ENCODE results near the gene POGLUT3. TPM values are rescaled to one million over a fixed set of nuclear protein-coding genes. Genes with fewer than 3 reads are reported as not detected.

Gene POGLUT3
- total RNA-seq, 2 experiments from 2014 or later, result 5.5 to 5.9 TPM

GRCh38 chr11:108491936-108492335, 6.2 kb downstream of the POGLUT3 start:
- ATAC-seq (ENCODE audit: poor library complexity) (no peak), DNase-seq (no peak)
- H3K36me3 Mint-ChIP-seq (ENCODE audit: low read depth), result peaks cover 46% of the 10 kb centered on the region
- H3K4me1 Mint-ChIP-seq (ENCODE audit: low read depth), result peaks cover 18% of the 10 kb centered on the region
- no peak overlapping the region for H3K27ac Mint-ChIP-seq
- H3K4me3 Mint-ChIP-seq, result no peak overlapping the region
- ChIA-PET POLR2A (interaction anchor here (1.5 kb wide), 1 partner anchor 24 kb away, joined by 7 read pairs; the partner anchor contains the start of gene C11orf65), CTCF (no interaction called here)
- H3K4me3 ChIP-seq (ENCODE audit: low read length), result no peak overlapping the region
- TF ChIP-seq, protein P1, sequence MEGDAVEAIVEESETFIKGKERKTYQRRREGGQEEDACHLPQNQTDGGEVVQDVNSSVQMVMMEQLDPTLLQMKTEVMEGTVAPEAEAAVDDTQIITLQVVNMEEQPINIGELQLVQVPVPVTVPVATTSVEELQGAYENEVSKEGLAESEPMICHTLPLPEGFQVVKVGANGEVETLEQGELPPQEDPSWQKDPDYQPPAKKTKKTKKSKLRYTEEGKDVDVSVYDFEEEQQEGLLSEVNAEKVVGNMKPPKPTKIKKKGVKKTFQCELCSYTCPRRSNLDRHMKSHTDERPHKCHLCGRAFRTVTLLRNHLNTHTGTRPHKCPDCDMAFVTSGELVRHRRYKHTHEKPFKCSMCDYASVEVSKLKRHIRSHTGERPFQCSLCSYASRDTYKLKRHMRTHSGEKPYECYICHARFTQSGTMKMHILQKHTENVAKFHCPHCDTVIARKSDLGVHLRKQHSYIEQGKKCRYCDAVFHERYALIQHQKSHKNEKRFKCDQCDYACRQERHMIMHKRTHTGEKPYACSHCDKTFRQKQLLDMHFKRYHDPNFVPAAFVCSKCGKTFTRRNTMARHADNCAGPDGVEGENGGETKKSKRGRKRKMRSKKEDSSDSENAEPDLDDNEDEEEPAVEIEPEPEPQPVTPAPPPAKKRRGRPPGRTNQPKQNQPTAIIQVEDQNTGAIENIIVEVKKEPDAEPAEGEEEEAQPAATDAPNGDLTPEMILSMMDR (IDR thresholded peaks at IDR 0.05), result no peak
- H3K27ac ChIP-seq (ENCODE audit: low read depth in 1 of 2, low read length in 2 of 2), result no peak overlapping the region
- H3K9me3 Mint-ChIP-seq, result no peaks in the 10 kb centered on the region
- intact Hi-C loops (cut with DNase I, micrococcal nuclease), result loop anchor here (2.0 to 10.0 kb wide), 4 partner anchors 23 to 367 kb away; partner anchors contain the start of genes ACAT1 (in 1 of the 2) and DDX10 (in 1 of the 2)
- no peaks in the 10 kb centered on the region for H3K27me3 Mint-ChIP-seq
- peaks cover 5% of the 10 kb centered on the region for H3K4me1 ChIP-seq (ENCODE audit: insufficient read depth, low read length)
- peaks cover 14% of the 10 kb centered on the region for H3K36me3 ChIP-seq (ENCODE audit: insufficient read depth, low read length)
- no peaks in the 10 kb centered on the region for H3K9me3 ChIP-seq (ENCODE audit: control insufficient read depth in 1 of 2, insufficient read depth in 1 of 2, low read length in 2 of 2)
- H3K27me3 ChIP-seq (ENCODE audit: control insufficient read depth in 1 of 2, insufficient read depth in 2 of 2, low read length in 2 of 2), result no peaks in the 10 kb centered on the region

GRCh38 chr11:108486828-108487227, 11.4 kb downstream of the POGLUT3 start:
- no peaks in the 10 kb centered on the region for H3K9me3 Mint-ChIP-seq
- no peaks in the 10 kb centered on the region for H3K4me1 ChIP-seq (ENCODE audit: insufficient read depth, low read length)
- peaks cover 34% of the 10 kb centered on the region for H3K36me3 ChIP-seq (ENCODE audit: insufficient read depth, low read length)
- H3K27me3 Mint-ChIP-seq, result no peaks in the 10 kb centered on the region
- H3K9me3 ChIP-seq (ENCODE audit: control insufficient read depth in 1 of 2, insufficient read depth in 1 of 2, low read length in 2 of 2), result no peaks in the 10 kb centered on the region
- no peaks in the 10 kb centered on the region for H3K27me3 ChIP-seq (ENCODE audit: control insufficient read depth in 1 of 2, insufficient read depth in 2 of 2, low read length in 2 of 2)
- CTCF ChIA-PET, result no interaction called here
- no peak for ATAC-seq (ENCODE audit: poor library complexity)
- H3K4me1 Mint-ChIP-seq (ENCODE audit: low read depth), result no peaks in the 10 kb centered on the region
- intact Hi-C loops (cut with DNase I, micrococcal nuclease), result no loop called here
- no peak overlapping the region for H3K4me3 ChIP-seq (ENCODE audit: low read length)
- DNase-seq, result no peak
- POLR2A ChIA-PET, result no interaction called here
- H3K27ac ChIP-seq (ENCODE audit: low read depth in 1 of 2, low read length in 2 of 2), result no peak overlapping the region
- H3K27ac Mint-ChIP-seq, result no peak overlapping the region
- TF ChIP-seq, protein P1 (IDR thresholded peaks at IDR 0.05), result no peak
- H3K36me3 Mint-ChIP-seq (ENCODE audit: low read depth), result peaks cover 81% of the 10 kb centered on the region
- H3K4me3 Mint-ChIP-seq, result no peak overlapping the region

- ATAC-seq (ENCODE audit: poor library complexity) (no peak), DNase-seq (no peak)
- no peak overlapping the region for H3K4me3 Mint-ChIP-seq
- CTCF ChIA-PET, result no interaction called here
- intact Hi-C loops (cut with DNase I, micrococcal nuclease), result no loop called here
- no peaks in the 10 kb centered on the region for H3K4me1 Mint-ChIP-seq (ENCODE audit: low read depth)
- H3K9me3 Mint-ChIP-seq, result no peaks in the 10 kb centered on the region
- H3K27ac Mint-ChIP-seq, result no peak overlapping the region
- peaks cover 34% of the 10 kb centered on the region for H3K36me3 ChIP-seq (ENCODE audit: insufficient read depth, low read length)
- H3K4me3 ChIP-seq (ENCODE audit: low read length), result no peak overlapping the region
- H3K27ac ChIP-seq (ENCODE audit: low read depth in 1 of 2, low read length in 2 of 2), result no peak overlapping the region
- no peaks in the 10 kb centered on the region for H3K27me3 Mint-ChIP-seq
- H3K4me1 ChIP-seq (ENCODE audit: insufficient read depth, low read length), result no peaks in the 10 kb centered on the region
- H3K9me3 ChIP-seq (ENCODE audit: control insufficient read depth in 1 of 2, insufficient read depth in 1 of 2, low read length in 2 of 2), result no peaks in the 10 kb centered on the region
- POLR2A ChIA-PET, result no interaction called here
- no peaks in the 10 kb centered on the region for H3K27me3 ChIP-seq (ENCODE audit: control insufficient read depth in 1 of 2, insufficient read depth in 2 of 2, low read length in 2 of 2)
- peaks cover 83% of the 10 kb centered on the region for H3K36me3 Mint-ChIP-seq (ENCODE audit: low read depth)
- TF ChIP-seq, protein P1 (IDR thresholded peaks at IDR 0.05), result no peak
Observed at GRCh38 chr11:108486331-108486730, 11.9 kb downstream of the POGLUT3 start.

Data from CD4-positive, alpha-beta T cell (primary cell).